ENCODE measurements around the gene BRAP. TPM values are rescaled to one million over a fixed set of nuclear protein-coding genes. Genes with fewer than 3 reads are reported as not detected.

Gene BRAP
- total RNA-seq, 1 donor from 2014 or later, result 23.1 TPM

DNA sequence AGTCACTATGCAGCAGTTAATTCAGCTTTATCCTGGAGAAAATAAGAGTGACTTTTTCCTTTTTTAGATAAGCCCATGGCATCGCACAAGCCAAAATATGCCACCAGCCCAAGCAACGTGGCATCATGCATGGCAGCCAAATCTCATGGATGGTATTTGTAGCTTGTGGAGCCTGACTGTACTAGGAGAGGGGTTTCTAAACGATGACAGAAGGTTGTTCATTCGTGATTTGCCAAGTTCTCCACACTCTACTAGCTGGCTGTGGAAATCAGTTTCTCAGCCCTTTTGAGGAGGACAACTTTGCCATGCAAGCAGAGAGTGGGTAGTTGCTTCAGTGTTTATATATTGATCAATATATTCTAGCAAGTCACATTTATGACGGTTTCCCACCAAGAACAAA is 45.2 kb downstream of the BRAP start:
- Mint-ChIP-seq H3K9me3 (ENCODE audit: low read depth) (no peaks in the 10 kb centered on the region), H3K4me1 (ENCODE audit: low read depth) (peaks cover 18% of the 10 kb centered on the region), H3K27ac (no peak overlapping the region), H3K27me3 (no peaks in the 10 kb centered on the region), H3K4me3 (ENCODE audit: low read depth) (no peak overlapping the region), H3K36me3 (ENCODE audit: insufficient read depth) (peaks cover 8% of the 10 kb centered on the region)
- no peak for DNase-seq (ENCODE audit: low spot score, unreplicated experiment)
- TF ChIP-seq CTCF (IDR thresholded peaks at IDR 0.05; ENCODE audit: unreplicated experiment), result no peak

DNA sequence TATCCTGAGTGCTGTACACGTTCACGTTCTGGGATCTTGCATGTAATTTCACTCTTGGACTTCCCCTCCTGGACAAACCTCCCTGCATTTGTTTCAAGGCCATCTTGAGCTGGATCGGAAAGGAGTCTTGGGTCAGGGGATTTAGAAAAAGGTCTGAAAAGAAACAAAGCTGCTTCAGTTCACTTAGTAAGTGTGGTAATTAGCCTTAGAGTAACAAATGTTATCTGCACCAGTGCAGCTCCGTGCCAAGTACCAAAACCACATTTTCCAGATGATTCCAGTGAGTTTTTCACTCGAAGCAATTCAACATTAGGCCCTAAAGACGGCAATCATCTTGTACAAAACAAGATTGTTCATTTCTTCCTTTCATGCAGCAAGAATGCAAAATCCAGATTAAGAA is 47.2 kb downstream of the BRAP start:
- Mint-ChIP-seq H3K27ac (no peak overlapping the region), H3K36me3 (ENCODE audit: insufficient read depth) (peaks cover 1% of the 10 kb centered on the region), H3K9me3 (ENCODE audit: low read depth) (no peaks in the 10 kb centered on the region), H3K4me1 (ENCODE audit: low read depth) (peaks cover 15% of the 10 kb centered on the region), H3K27me3 (no peaks in the 10 kb centered on the region), H3K4me3 (ENCODE audit: low read depth) (no peak overlapping the region)
- TF ChIP-seq CTCF (IDR thresholded peaks at IDR 0.05; ENCODE audit: unreplicated experiment), result no peak
- no peak for DNase-seq (ENCODE audit: low spot score, unreplicated experiment)

GRCh38 chr12:111636209-111636945 is 49.4 kb downstream of the BRAP start:
- no peak for DNase-seq (ENCODE audit: low spot score, unreplicated experiment)
- H3K4me3 Mint-ChIP-seq (ENCODE audit: low read depth), result no peak overlapping the region
- peaks cover 12% of the 10 kb centered on the region for H3K4me1 Mint-ChIP-seq (ENCODE audit: low read depth)
- H3K27ac Mint-ChIP-seq, result peak overlapping the region; percentile 76
- no peaks in the 10 kb centered on the region for H3K27me3 Mint-ChIP-seq
- H3K36me3 Mint-ChIP-seq (ENCODE audit: insufficient read depth), result peaks cover 1% of the 10 kb centered on the region
- H3K9me3 Mint-ChIP-seq (ENCODE audit: low read depth), result no peaks in the 10 kb centered on the region
- TF ChIP-seq CTCF (IDR thresholded peaks at IDR 0.05; ENCODE audit: unreplicated experiment), result no peak

DNA sequence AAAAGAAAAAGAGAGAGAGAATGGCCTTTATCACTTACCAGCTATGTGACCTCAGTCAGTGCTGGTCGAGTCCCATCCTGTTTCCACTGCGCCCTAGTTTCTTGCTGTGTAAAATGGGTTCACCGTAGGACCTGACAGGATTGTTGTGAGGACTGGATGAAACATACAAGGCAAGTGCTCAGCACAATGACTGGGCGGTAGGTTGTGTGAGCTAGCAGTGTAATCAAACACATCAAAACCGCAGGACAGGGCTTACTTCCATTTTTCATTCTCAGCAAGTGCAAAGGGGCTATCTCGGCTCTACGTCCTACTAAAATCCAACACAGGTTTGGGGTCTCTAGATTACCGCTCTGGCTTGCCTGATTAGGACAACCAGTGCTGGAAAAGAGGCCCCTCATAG is 50.2 kb downstream of the BRAP start:
- Mint-ChIP-seq H3K36me3 (ENCODE audit: insufficient read depth) (peaks cover 1% of the 10 kb centered on the region), H3K27me3 (no peaks in the 10 kb centered on the region), H3K4me3 (ENCODE audit: low read depth) (no peak overlapping the region), H3K9me3 (ENCODE audit: low read depth) (no peaks in the 10 kb centered on the region), H3K27ac (peak overlapping the region; percentile 76), H3K4me1 (ENCODE audit: low read depth) (peaks cover 12% of the 10 kb centered on the region)
- no peak for DNase-seq (ENCODE audit: low spot score, unreplicated experiment)
- TF ChIP-seq CTCF (IDR thresholded peaks at IDR 0.05; ENCODE audit: unreplicated experiment), result no peak

DNA sequence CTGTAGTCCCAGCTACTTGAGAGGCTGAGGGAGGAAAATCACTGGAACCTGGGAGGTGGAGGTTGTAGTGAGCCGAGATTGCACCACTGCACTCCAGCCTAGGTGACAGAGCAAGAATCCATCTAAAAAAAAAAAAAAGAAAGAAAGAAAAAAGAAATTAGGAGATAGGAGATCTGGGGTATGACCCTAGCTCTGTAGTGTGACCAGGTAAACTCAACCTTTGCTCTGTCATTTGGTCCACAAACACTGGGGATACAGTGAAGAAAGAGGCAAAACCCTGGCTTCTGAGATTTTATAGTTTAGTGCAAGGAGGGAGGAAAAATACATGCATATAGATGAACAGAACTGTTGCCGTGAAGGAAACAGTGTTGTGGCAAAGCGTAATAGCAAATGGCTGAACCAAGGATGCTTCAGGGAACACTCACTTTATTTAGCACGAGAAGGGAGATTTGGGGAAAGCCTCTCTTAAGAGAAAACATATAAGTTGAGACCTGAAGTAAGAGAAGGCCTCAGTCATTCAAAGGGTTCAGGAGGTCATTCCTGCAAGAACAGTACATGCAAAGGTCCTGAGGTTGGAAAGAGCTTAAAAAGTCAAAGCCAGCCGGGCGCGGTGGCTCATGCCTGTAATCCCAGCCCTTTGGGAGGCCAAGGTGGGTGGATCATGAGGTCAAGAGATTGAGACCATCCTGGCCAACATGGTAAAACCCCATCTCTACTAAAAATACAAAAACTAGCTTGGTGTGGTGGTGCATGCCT is 57.1 kb downstream of the BRAP start:
- Mint-ChIP-seq H3K9me3 (ENCODE audit: low read depth) (no peaks in the 10 kb centered on the region), H3K27me3 (no peaks in the 10 kb centered on the region), H3K27ac (no peak overlapping the region), H3K36me3 (ENCODE audit: insufficient read depth) (no peaks in the 10 kb centered on the region), H3K4me1 (ENCODE audit: low read depth) (no peaks in the 10 kb centered on the region), H3K4me3 (ENCODE audit: low read depth) (no peak overlapping the region)
- no peak for TF ChIP-seq CTCF (IDR thresholded peaks at IDR 0.05; ENCODE audit: unreplicated experiment)
- DNase-seq (ENCODE audit: low spot score, unreplicated experiment), result no peak
